ENCODE data around the gene TGIF2. TPM values are rescaled to one million over a fixed set of nuclear protein-coding genes. Genes with fewer than 3 reads are reported as not detected.
A peak's percentile ranks its signal among the peaks of the same experiment; 100 is the strongest.

TGIF2 gene
- total RNA-seq, 1 donor from 2014 or later = 43.5 TPM

DNA sequence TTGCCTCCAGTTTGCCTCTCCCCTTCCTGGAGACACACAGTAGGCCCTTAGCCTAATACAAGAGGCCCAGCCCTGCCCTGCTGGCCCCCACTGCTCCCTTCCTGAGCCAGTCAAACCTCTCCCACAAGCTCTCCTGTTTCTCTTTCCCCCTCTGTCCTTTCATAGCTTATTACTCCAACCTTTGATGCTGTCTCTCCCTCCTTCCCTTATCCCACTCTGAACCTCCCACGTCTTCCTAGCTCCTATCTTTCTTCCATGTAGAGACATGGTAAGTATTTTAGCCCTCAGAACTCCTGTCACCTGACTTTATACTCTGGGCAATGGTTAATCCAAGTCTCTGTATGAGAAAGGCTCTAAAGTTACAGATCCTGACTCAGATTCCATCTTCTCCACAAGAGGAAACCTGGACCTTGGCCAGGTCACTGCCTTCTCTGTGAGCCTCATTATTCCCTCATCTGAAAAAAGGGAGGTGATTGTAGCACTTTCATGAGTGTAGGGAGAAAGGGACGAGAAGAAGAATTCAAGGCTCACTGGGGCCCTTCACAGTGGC lies 6.7 kb downstream of the TGIF2 start:
- DNase-seq (ENCODE audit: extremely low spot score, unreplicated experiment) = no peak
- peak overlapping the region; percentile 7 for H3K4me3 Mint-ChIP-seq
- no peak overlapping the region for H3K27ac Mint-ChIP-seq
- H3K4me1 Mint-ChIP-seq (ENCODE audit: unreplicated experiment) = peaks cover 8% of the 10 kb centered on the region
- no peak for TF ChIP-seq CTCF (conservative IDR thresholded peaks at IDR 0.05)
- H3K9me3 Mint-ChIP-seq = no peaks in the 10 kb centered on the region
- no peaks in the 10 kb centered on the region for H3K27me3 Mint-ChIP-seq
- peaks cover 10% of the 10 kb centered on the region for H3K36me3 Mint-ChIP-seq

GRCh38 chr20:36582322-36582721 lies 8.9 kb downstream of the TGIF2 start:
- Mint-ChIP-seq H3K4me3 (no peak overlapping the region), H3K27me3 (no peaks in the 10 kb centered on the region), H3K4me1 (ENCODE audit: unreplicated experiment) (no peaks in the 10 kb centered on the region), H3K9me3 (no peaks in the 10 kb centered on the region), H3K27ac (no peak overlapping the region), H3K36me3 (peaks cover 10% of the 10 kb centered on the region)
- no peak for DNase-seq (ENCODE audit: extremely low spot score, unreplicated experiment)
- TF ChIP-seq CTCF (conservative IDR thresholded peaks at IDR 0.05) = no peak

GRCh38 chr20:36582821-36583220 lies 9.4 kb downstream of the TGIF2 start:
- peaks cover 10% of the 10 kb centered on the region for H3K36me3 Mint-ChIP-seq
- no peaks in the 10 kb centered on the region for H3K27me3 Mint-ChIP-seq
- TF ChIP-seq CTCF (conservative IDR thresholded peaks at IDR 0.05) = no peak
- H3K27ac Mint-ChIP-seq = no peak overlapping the region
- DNase-seq (ENCODE audit: extremely low spot score, unreplicated experiment) = no peak
- H3K4me1 Mint-ChIP-seq (ENCODE audit: unreplicated experiment) = no peaks in the 10 kb centered on the region
- H3K4me3 Mint-ChIP-seq = no peak overlapping the region
- H3K9me3 Mint-ChIP-seq = no peaks in the 10 kb centered on the region

DNA sequence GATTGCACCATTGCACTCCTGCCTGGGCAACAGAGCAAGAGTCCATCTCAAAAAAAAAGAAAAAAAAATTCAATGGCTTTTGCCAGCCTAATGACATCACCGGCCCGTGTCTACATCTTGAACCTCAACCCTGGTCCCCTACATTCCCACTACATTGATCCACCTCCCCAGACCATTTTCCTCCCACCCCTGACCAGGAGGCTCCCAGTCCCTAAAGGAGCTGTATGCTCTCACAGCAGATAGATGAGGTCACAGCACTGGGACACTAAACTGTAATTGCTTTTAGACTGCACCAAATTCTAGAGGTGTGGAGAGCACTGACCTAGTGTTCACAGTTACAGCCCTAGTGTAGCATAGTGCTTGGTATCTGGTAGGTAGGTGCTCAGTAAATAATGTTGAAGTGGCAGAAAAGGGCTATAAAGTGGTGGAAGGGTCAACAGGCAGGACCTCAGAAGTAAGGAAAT lies 10.7 kb downstream of the TGIF2 start:
- Mint-ChIP-seq H3K4me1 (ENCODE audit: unreplicated experiment) (no peaks in the 10 kb centered on the region), H3K27me3 (no peaks in the 10 kb centered on the region), H3K36me3 (peaks cover 10% of the 10 kb centered on the region), H3K4me3 (no peak overlapping the region), H3K9me3 (no peaks in the 10 kb centered on the region), H3K27ac (peak overlapping the region; percentile 1)
- DNase-seq (ENCODE audit: extremely low spot score, unreplicated experiment) = no peak
- no peak for TF ChIP-seq CTCF (conservative IDR thresholded peaks at IDR 0.05)

DNA sequence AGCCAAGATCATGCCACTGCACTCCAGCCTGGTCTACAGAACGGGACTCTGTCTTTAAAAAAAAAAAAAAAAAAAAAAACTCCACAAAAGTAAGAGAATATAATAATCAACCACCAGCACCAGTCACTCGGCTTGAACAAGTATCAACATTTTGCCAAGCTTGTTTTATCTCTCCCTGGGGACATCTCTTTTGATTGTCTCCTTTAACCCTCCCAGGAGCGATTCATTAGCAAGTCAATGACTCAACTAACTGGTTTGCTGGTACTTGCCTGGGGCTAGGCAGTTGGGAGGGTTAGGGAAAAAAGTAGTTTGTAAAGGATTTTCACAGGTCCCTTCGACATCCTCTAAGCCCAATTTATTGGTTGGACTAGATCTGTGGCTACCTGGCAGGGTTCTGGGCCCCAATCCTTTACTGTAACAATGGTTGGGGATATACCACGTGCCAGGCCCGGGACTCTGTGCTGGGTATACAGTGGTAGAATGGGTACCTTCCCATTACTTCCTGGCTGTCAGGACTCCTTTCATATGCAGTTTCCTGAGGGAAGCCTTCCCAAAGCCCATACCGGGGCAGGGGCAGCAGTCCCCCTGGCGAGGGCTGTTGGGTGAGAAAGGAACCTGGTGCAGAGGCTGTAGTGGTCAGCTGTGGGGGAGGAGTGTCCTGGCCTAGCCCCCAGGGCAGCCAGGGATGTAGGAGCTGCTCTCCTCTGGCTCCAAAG lies 12.2 kb downstream of the TGIF2 start:
- Mint-ChIP-seq H3K4me1 (ENCODE audit: unreplicated experiment) (no peaks in the 10 kb centered on the region), H3K4me3 (no peak overlapping the region), H3K9me3 (no peaks in the 10 kb centered on the region), H3K27ac (no peak overlapping the region), H3K36me3 (peaks cover 3% of the 10 kb centered on the region), H3K27me3 (no peaks in the 10 kb centered on the region)
- no peak for DNase-seq (ENCODE audit: extremely low spot score, unreplicated experiment)
- no peak for TF ChIP-seq CTCF (conservative IDR thresholded peaks at IDR 0.05)

Data from type B pancreatic cell (in vitro differentiated cells).